HUES6 (cell line): Measurements from ENCODE around the gene INPP5F.
"Not testable (repeated sequence)": the region's sequence is repeated elsewhere in the genome, so short reads cannot be mapped to it uniquely, and the experiment has no call there.

Source experiments
- H3K27ac ChIP-seq: 2 replicates; pipeline ENCODE4 v1.7.0; 2013; ENCODE audit warnings: low read depth, mild to moderate bottlenecking, low read length, inconsistent platforms
- H3K27me3 ChIP-seq: 2 replicates; pipeline ENCODE4 v1.6.1; 2013; ENCODE audit warnings: low read length; ENCODE audit not compliant: control insufficient read depth, insufficient read depth
- H3K36me3 ChIP-seq: 2 replicates; pipeline ENCODE4 v1.6.1; 2013; ENCODE audit warnings: low read length; ENCODE audit not compliant: control insufficient read depth, insufficient read depth
- H3K4me1 ChIP-seq: 2 replicates; pipeline ENCODE4 v1.6.1; 2013; ENCODE audit warnings: low read length; ENCODE audit not compliant: control insufficient read depth, insufficient read depth
- H3K4me3 ChIP-seq: 2 replicates; pipeline ENCODE4 v1.5.1; 2013; ENCODE audit warnings: low read depth, low read length
- H3K9ac ChIP-seq: one replicate; pipeline ENCODE4 v1.6.1; 2013; ENCODE audit warnings: mild to moderate bottlenecking, low read length
- H3K9me3 ChIP-seq: 2 replicates; pipeline ENCODE4 v1.6.1; 2013; ENCODE audit warnings: low read depth, low read length; ENCODE audit not compliant: control insufficient read depth, insufficient read depth

The INPP5F gene

GRCh38 chr10:119707331-119707730, 18.5 kb upstream of the INPP5F start:
- not testable (repeated sequence) for H3K36me3 ChIP-seq, H3K9ac ChIP-seq, H3K4me1 ChIP-seq, H3K27ac ChIP-seq, H3K4me3 ChIP-seq, H3K27me3 ChIP-seq
- peaks cover 40% of the 10 kb centered on the region for H3K9me3 ChIP-seq

GRCh38 chr10:119710935-119711334, 14.9 kb upstream of the INPP5F start:
- not testable (repeated sequence) for H3K27me3 ChIP-seq, H3K36me3 ChIP-seq, H3K4me1 ChIP-seq, H3K9ac ChIP-seq, H3K27ac ChIP-seq, H3K4me3 ChIP-seq
- peaks cover 39% of the 10 kb centered on the region for H3K9me3 ChIP-seq

GRCh38 chr10:119713744-119714483, 11.9 kb upstream of the INPP5F start:
- H3K36me3 ChIP-seq, result no peaks in the 10 kb centered on the region
- H3K4me1 ChIP-seq, result peaks cover 5% of the 10 kb centered on the region; the same call in 1 of the 2 replicates
- no peak overlapping the region for H3K27ac ChIP-seq
- H3K9me3 ChIP-seq, result peaks cover 14% of the 10 kb centered on the region
- H3K4me3 ChIP-seq, result no peak overlapping the region
- no peaks in the 10 kb centered on the region for H3K27me3 ChIP-seq
- no peak overlapping the region for H3K9ac ChIP-seq

GRCh38 chr10:119714484-119714816, 11.4 kb upstream of the INPP5F start:
- H3K27me3 ChIP-seq, result no peaks in the 10 kb centered on the region
- H3K9me3 ChIP-seq, result peaks cover 14% of the 10 kb centered on the region
- no peak overlapping the region for H3K27ac ChIP-seq
- H3K4me1 ChIP-seq, result peaks cover 5% of the 10 kb centered on the region; the same call in 1 of the 2 replicates
- H3K4me3 ChIP-seq, result no peak overlapping the region
- H3K36me3 ChIP-seq, result no peaks in the 10 kb centered on the region
- H3K9ac ChIP-seq, result no peak overlapping the region

GRCh38 chr10:119715628-119716505, 10.0 kb upstream of the INPP5F start:
- Histone ChIP-seq H3K27ac (no peak overlapping the region), H3K36me3 (no peaks in the 10 kb centered on the region), H3K9ac (no peak overlapping the region), H3K4me3 (no peak overlapping the region), H3K27me3 (no peaks in the 10 kb centered on the region), H3K9me3 (peaks cover 17% of the 10 kb centered on the region), H3K4me1 (peaks cover 5% of the 10 kb centered on the region; the same call in 1 of the 2 replicates)

GRCh38 chr10:119723161-119723560, 2.7 kb upstream of the INPP5F start:
- H3K9me3 ChIP-seq, result peaks cover 12% of the 10 kb centered on the region
- H3K27ac ChIP-seq, result no peak overlapping the region
- no peaks in the 10 kb centered on the region for H3K36me3 ChIP-seq
- H3K9ac ChIP-seq, result no peak overlapping the region
- H3K4me1 ChIP-seq, result peaks cover 22% of the 10 kb centered on the region
- H3K4me3 ChIP-seq, result no peak overlapping the region
- H3K27me3 ChIP-seq, result no peaks in the 10 kb centered on the region

GRCh38 chr10:119723624-119724023, 2.2 kb upstream of the INPP5F start:
- Histone ChIP-seq H3K9ac (no peak overlapping the region), H3K27ac (no peak overlapping the region), H3K4me1 (peaks cover 22% of the 10 kb centered on the region), H3K9me3 (peaks cover 12% of the 10 kb centered on the region), H3K36me3 (no peaks in the 10 kb centered on the region), H3K27me3 (no peaks in the 10 kb centered on the region), H3K4me3 (no peak overlapping the region)

- Histone ChIP-seq H3K4me3 (peak overlapping the region; percentile 84), H3K27ac (peak overlapping the region; percentile 90), H3K9ac (peak overlapping the region; percentile 79)
Measured at GRCh38 chr10:119724593-119725516, 995 bp upstream of the INPP5F start.

GRCh38 chr10:119725517-119725827, 378 bp upstream of the INPP5F start:
- Histone ChIP-seq H3K4me1 (peaks cover 22% of the 10 kb centered on the region), H3K9me3 (peaks cover 4% of the 10 kb centered on the region), H3K9ac (peak overlapping the region; percentile 79), H3K4me3 (peak overlapping the region; percentile 84), H3K27me3 (no peaks in the 10 kb centered on the region), H3K36me3 (no peaks in the 10 kb centered on the region), H3K27ac (peak overlapping the region; percentile 90)

More at GRCh38 chr10:119724593-119725516, 995 bp upstream of the INPP5F start:
- peaks cover 22% of the 10 kb centered on the region for H3K4me1 ChIP-seq
- H3K27me3 ChIP-seq, result no peaks in the 10 kb centered on the region
- H3K9me3 ChIP-seq, result peaks cover 11% of the 10 kb centered on the region
- H3K36me3 ChIP-seq, result no peaks in the 10 kb centered on the region

- Histone ChIP-seq H3K9ac (peak overlapping the region; percentile 43), H3K4me3 (peak overlapping the region; percentile 90), H3K4me1 (peaks cover 22% of the 10 kb centered on the region), H3K9me3 (no peaks in the 10 kb centered on the region), H3K27me3 (no peaks in the 10 kb centered on the region), H3K27ac (no peak overlapping the region), H3K36me3 (no peaks in the 10 kb centered on the region)
Measured at GRCh38 chr10:119726676-119727261, 919 bp downstream of the INPP5F start.
